Activated naive CD8-positive, alpha-beta T cell treated with anti-CD3 and anti-CD28 coated beads, Interleukin-2, amount 50 U/mL, for 16 hours (primary cell): Measurements from ENCODE around the gene RNF166.

Experiments used
- DNase-seq: peaks from one replicate; pipeline ENCODE4 v3.0.0-alpha.2; 2020; ENCODE audit warnings: low read depth, low spot score

RNF166 gene

DNA sequence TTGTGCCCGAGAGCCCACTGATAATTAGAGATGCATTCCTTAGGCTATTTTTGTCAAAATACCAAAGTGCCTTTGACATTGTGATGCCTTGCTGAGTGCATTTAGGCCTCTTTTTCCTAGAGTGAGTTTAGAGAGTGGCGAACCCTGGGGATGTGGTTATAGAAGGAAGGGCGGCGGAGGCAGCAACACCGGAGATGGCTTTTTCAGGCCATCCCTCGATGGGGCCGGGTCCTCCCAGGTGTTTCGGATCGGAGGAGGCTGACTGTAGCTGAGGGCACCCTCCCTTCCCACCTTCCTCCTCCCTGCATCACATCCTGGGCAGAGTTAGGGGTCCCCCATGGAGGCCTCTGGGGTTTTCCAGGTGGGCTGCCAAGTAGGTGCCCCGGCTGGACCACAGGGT is 13.3 kb downstream of the RNF166 start:
- no peak for DNase-seq

DNA sequence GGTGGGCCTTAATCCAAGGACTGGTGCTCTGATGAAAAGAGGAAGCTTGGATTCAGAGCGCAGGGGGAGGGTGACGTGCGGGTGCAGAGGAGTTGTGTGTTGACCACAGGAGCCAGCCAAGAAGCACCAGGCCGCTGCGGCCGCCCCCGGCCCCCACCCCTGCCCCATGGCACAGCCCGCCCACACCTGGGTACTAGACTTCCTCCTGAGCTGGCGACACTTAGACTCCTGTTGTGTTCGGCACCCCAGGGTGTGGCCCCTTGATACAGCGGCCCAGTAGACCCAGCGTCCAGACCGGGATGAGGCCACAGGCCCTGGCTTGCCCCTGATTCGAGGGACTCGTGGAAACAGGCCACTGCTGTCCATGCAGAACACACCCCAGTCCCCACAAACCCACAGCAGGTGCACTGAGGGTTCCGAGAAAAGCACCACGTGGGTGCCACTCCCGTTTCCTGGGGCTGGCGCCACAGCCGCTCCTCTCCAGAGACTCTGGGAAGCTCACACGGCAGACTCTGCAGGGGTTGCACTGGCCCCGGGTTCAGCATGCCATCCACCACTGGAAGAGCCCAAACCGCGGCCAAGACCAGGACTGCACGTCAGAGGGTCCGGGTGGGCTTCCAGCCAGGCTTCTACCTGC is 14.2 kb downstream of the RNF166 start:
- no peak for DNase-seq

DNA sequence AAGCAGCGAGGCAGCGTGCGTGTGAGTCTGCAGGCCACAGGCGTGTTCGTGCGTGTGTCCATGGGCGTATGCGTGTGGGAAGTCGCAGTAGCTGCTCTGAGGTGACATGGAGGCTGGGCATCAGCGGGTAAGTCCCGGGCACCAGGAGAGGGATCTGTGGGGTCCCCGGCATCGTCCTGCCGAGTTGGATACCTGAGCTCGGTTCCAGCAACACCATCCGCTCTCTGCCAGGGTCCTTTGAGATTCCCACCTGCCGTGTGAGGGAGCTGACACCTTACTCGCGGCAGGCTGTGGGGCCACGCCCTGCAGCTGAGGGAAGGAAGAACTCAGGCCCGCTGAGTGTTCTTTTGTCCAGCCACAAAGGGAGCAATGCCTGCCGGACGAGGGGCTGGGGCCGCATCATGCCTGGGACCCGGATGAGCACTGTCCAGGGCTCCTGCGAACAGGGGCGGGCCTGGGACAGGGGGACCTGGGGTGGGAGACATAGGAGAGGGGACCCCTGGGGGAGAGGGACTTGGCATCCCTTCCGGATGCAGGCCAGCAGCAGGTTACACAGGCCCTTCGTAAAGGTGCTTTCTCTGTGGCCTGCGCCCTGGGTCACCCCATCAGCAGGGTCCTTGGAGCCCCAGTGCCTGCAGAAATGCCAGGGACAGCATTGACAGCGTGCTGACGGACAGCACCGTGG is 14.9 kb downstream of the RNF166 start:
- no peak for DNase-seq

DNA sequence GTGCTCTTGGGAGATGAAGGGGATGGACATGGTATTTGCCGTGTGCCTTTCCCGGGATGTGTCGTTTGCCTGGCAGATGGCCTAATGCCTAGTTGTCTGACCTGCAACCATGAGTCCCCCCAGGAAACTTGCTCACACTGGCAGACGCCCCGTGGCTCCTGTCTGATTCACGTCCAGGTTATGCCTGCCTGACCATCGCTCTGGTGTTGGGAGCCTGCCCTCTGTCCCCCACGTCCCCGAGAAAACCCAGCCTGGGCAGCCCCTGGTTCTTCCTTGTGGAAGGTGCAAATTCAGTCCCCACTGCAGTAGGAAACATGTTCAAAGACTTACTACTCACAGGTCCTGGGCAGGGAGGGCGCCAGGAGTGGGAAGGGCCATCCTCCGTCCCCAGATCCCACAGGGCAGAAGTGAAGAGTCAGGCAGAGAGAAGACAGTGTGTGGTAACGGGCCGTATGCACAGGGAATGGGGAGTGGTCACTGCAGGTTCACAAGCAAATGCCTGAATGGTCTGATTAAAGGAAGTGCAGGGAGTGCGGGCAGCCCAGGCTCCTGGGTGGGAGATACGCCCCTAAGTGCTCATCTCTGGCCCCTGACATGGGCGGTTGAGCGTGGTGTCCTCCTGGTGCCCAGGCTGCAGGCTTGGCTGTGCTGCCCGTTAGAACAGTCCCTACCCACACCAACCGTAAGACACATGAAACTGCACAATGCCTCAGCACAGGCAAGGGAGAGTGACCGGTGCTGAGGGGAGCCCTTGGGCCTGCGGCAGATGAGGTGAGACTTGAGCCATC is 15.7 kb downstream of the RNF166 start:
- DNase-seq, result no peak

DNA sequence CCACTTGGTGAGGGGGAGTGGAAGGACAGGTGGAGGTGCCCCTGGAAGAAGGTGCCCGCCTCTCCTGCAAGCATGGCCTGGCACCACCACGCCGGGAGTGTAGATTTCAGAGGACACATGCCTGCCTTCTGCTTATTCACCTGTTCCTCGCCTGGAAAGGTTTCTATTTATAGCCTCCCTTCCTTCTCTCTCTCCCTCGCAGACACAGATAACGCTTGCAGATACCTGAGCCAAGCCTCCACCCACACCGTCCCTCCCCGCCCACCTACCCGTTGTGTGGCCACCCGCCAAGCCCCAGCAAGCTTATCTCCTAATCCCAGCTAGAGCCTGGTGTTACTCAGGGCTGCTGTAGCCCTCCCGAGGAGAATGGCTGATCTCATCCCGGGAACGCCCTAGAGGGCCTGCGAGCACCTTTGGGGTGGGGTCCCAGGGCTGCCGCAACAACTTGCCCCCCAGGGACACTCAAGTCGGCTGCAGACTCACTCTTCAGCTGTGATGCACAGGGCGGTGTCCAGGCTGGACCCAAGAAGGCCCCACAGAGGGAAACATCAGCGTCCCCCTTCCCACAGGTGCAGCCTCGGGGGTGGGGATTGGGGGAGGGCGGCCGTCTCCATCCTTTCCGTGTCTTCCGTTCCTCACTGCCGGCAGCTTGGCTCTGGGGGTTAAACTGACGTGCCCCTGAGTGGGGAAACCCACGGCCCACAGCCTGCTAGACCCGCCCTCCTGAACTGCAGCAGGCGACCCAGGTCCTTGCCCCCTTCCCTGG is 18.0 kb downstream of the RNF166 start:
- no peak for DNase-seq

DNA sequence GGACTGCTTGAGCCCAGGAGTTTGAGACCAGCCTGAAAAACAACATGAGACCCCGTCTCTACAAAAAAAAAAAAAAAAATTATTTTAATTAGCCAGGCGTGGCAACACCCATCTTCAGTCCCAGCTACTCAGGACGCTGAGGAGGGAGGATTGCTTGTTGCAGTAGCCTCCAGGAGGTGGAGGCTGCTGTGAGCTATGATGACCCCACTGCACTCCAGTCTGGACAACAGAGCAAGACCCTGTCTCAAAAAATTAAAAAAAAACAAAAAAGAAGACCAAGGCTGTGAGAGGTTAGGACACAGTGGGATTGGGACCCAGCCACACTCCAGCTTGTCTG is 18.6 kb downstream of the RNF166 start:
- DNase-seq, result no peak

DNA sequence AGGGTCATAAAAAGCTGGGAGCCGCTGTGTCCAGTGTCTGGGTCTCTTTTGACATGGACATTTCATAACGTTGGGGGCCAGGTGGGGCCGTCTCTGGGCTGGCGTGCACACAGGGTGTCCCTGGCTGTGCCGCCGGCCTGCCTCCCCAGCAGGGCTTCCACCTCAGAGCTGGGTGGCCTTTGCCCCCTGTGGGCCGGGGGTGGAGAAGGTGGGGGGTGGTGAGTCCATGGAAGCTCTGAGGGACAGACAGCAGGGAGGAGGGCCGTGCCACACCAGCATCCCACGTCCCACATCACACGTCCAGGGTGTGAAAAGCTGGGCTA is 19.0 kb downstream of the RNF166 start:
- DNase-seq, result no peak

DNA sequence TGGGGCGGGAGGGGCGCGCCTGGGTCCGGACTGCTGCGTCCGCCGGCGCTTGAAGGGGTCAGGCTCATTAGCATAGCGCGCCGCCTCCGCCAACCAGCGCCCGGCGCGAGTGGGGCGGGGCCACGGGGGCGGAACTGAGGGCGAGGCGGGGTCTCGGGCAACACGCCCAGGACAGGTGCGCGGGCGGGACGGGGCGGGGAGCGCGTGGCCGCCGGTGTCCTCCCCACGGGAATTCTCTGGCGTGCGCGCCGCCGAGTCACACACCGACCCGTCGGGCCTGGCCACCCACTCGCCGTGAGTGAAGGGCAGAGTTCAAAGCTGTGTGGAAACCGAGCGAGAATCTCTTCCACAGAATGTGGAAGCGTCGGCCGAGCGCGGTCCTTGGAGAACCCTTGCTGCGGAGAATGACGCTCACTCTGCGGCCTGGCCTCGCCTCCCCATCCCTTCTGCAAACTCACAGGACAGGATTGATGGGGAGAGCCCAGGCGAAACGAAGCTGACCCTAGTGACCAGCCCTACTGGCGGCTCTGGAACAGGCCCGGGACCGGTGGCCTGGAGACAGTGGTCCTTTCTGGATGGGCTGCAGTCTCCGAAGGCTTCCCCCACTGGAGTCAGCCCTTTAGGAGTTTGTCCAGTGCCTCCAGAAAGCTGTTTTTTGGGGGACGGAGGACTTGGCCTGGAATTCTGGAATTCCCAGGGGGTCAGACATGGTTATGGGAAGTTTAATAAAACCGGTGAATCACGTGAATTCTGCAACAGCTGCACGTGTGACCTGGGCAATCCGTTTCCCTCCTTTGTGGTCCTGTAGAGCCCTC is 19.6 kb downstream of the RNF166 start, which contains the start of gene SNAI3:
SNAI3 (minus strand) TSS at position 69 of the 815 bp plus-strand sequence. CDS start 101 bp downstream, outside the sequence.
- DNase-seq, result peak; percentile 66

DNA sequence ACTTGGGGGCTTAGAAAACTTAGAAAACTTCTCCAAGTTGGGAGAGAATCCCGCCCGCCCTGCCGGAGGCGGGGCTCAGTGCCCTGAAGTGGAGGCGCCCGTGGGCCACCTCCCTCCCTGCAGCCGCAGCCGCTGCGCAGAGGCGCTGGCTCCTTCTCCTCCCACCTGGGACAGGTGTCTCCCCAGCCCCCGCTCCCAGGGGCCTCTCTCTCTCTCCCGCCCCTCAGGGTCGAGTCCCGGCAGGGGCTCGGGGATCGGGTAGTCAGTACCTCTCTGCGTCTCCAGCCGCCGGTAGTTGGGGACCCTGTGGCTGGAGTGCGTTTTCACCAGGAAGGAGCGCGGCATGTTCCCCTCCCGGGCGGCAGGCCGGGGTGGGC is 20.2 kb downstream of the RNF166 start:
- no peak for DNase-seq

DNA sequence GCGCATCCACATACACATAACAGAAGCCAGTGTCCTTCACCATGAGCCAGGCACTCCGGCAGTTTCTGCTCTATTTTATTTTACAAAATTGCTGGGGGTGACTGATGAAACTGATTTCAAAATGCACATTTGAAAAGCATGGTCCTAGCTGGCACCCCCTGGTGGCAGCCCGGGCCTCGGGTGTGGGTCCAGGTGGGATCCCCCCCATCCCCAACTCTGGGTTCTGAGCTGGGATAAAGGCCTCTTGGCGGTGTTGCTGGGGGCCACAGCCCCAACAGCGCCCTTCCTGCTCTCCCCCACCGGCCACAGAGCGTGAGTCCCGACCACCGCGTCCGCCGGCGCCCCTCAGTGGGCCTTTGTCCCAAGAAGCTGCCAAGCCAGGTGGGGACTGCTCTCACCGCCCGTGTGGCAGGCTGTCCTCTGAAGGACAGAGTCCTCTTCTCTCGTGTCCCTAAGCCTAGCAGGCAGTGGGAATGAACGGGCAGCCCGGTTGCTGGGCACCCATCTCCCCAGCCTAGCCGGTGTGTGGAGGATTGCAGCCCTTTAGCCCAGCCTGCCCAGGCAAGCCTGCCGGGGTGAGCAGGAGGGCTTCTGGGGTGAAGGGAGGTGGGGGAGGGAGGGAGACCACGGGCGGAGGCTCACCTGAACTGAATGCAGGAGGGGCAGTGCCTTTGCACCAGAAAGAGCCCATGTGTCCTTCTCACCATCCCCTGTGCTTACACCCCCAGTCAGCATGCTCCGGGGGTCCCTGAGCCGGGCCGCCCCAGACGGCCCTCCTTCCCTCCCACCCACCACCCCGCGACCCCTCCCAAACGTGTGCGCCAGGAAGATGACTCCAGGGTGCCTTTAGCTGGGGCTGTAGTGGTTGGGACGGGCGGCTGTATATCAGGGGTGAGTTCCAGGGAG is 20.8 kb downstream of the RNF166 start:
- DNase-seq, result peak; percentile 53

DNA sequence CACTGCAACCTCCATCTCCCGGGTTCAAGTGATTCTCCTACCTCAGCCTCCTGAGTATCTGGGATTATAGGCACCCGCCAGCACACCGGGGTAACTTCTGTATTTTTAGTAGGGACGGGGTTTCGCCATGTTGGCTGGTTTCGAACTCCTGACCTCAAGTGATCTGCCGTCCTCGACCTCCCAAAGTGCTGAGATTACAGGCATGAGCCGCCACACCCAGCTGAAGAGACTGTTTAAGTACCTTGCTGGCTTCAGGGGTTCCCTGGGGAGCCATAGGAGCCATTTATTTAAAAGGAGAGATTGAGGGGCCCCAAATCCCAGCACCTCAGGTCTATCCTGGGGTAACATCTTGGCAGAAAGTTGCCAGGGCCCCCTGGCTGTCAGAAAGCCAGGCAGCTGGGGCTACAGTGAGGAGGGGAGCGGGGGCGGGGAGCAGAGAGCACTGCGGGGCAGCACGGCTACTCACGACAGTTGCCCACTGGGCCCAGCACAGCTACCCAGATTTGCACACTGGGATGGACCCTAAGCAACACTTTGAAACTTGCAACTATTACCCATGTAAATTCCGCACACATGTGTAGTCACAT is 21.5 kb downstream of the RNF166 start:
- DNase-seq, result no peak

DNA sequence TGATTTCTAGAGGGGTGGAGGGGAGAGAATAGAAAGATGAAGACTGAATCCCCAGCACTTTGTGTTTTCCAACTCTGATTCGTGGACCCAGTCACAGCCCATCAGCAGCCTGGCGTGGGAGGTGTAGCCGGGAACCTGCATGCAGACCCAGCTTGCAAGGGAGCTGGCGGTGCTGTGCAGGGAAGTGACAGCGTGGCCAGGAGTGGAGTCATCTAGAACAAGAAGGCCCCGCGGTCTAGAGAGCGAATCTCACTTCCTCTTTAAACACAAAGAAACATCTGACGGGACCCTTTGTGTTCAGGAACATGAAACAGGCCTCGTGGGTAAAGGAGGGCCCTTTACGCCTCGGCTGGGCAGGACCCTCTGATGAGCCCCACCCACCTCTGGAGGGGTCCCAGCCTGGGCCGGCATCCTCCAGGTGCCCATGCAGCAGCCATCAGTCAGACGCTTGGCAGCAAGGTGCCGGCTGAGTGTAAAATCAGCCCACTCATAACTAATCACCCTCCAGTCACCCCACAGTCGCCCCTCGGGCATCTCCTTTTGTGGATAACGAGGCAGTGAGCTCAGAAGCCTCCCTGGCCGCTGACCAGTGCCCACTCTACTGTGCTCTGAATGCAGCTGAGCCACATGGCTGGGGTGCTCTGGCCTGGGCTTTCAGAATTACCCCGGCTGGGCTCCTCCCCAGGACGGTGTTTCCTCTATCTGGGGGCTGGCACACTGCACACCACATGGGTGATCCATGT is 24.3 kb downstream of the RNF166 start:
- DNase-seq, result no peak

DNA sequence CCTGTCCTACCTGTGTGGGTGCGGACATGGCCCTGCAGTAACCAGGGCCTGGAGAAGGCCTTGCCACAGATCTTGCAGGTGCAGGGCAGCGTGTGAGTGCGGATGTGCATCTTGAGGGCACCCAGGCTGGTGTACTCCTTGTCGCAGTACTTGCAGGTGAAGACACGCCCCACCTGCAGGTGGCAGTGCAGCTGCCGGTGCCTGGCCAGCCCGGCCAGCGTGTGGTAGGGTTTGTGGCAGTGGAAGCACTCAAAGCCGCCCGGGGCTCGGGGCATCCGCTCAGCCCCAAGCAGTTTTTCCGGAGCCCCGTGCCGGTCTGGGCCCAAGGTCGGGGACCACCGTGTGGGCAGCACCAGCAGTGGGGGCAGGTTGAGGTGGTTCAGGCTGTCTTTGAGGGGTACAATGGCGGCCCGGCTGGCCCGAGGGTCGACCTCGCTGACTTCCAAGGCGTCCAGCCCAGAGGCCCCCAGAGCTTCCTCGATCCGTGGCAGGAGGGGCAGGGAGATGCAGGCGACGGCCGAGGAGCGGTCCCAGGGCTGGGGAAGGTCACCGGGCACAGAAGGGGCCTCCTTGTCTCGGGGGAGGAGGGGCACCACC is 25.0 kb downstream of the RNF166 start:
- no peak for DNase-seq

DNA sequence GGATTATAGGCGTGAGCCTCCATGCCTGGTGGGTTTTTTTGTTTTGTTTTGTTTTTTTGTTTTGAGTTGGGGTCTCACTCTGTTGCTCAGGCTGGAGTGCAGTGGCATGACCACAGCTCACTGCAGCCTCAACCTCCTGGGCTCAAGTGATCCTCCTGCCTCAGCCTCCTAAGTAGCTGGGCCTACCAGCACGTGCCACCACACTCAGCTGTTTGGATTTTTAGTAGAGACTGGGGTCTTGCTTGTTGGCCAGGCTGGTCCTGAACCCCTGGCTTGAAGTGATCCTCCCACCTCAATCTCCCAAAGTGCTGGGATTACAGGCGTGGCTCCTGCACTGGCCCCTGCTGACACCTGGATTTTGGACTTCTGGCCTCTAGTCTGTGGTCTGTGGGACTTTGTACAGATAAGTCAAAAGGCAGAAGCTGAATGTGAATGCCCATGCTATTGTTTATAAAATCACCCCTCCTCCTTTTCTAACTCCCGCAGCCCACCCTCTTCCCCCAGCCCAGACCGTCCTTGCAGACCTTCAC is 25.6 kb downstream of the RNF166 start:
- DNase-seq, result no peak

DNA sequence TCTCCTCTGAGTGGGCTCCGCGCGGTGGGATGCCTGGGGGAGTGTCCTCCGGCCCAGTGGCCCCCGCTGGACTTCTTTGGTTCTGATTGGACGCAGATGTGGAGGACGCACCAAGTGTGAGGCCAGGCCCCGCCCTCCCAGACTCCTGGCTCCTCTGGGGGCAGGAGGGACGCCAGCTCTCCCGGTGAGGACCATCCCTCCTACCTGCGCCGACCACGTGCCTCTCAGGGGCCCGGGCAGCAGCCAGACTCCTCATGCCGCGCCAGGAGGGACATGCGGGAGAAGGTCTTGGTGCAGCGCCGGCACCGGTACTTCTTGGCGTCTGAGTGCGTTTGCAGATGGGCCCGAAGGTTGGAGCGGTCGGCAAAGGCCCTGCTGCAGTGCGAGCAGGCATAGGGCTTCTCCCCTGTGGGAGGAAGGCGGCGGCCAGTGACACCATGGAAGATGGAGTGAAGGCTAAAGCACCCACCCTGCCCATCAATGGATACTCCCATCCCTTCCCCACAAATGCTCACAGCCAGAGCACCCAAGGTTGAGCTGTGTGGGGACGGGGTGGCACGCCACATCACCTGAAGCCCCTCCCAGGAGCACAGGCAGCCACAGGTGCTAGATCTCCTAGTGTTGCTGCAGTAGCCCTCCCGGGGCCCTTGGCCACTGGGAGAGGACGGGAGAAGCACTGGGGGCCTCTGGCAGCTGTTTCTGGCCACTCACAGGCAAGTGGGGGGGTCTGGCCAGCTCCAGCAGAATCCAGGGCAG is 27.8 kb downstream of the RNF166 start:
- DNase-seq, result no peak

DNA sequence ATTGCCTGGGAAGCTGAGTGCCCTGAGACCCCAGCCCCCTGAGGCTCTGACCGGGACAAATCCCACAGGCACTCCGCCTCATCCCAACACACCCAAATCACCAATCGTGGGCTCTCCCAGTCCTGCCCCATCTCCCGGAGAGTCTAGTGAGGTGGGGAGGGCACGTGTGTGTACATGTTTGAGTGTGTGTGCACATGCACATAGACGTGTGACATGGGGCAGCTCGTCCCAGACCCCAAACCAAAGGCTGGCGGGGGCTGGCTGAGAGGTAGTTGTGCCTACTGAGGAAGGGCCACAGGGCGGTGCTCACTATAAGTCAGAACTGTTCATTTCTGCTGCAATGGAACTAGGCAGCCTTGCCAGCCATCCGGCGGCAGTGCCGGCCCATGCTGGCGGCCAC is 28.5 kb downstream of the RNF166 start:
- no peak for DNase-seq

DNA sequence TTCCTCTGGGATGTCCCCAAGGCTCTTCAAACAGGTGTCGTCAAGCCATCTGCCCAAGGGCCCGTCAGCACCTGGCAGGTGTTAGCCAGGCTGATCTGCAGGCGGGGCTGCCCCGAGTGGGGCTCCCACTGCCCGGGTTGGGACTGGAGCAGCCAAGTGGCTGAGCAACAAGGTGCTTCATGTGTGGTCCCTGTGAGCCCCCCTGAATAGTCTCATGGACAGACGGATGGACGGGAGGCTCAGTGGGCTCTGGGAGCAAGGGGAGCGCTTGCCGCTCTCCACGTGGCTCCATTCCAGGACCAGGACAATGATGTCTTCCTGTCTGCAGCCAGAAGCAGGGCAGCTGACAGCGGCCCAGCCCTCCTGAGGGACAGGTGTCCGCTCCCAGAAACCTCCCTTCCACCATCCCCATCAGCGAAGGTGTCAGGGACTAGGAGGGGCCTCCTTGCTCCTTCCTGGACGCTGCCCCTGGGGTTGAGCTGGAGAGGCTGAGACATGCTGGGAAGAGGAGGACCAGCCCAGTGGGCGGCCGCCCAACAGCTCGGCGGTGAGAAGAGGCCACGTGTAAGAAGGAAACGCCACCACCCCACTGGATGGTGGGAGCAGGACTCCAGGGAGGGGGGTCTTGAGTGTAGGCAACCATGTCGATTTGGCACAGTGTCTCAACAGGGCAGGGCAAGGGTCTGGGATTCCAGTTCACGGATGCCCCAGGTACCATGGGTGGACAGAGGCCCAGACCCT is 29.5 kb downstream of the RNF166 start:
- no peak for DNase-seq
